Measurements from ENCODE around the gene CATSPER3.

CATSPER3 gene

GRCh38 chr5:135010502-135011354, 43.0 kb downstream of the CATSPER3 start:
- FAIRE-seq: no peak
- DNase-seq (ENCODE audit: low spot score): no peak

- no peak for FAIRE-seq
Observed at GRCh38 chr5:135011355-135012032, 43.8 kb downstream of the CATSPER3 start.

GRCh38 chr5:135012033-135012588, 44.4 kb downstream of the CATSPER3 start:
- DNase-seq (ENCODE audit: low spot score) (no peak), FAIRE-seq (no peak)

More at GRCh38 chr5:135011355-135012032, 43.8 kb downstream of the CATSPER3 start:
- DNase-seq (ENCODE audit: low spot score): no peak

- no peak for DNase-seq (ENCODE audit: low spot score)
- no peak for FAIRE-seq
Observed at GRCh38 chr5:135012951-135013391, 45.3 kb downstream of the CATSPER3 start.

- FAIRE-seq (no peak), DNase-seq (ENCODE audit: low spot score) (no peak)
Observed at GRCh38 chr5:135013445-135013844, 45.7 kb downstream of the CATSPER3 start.

GRCh38 chr5:135013947-135014570, 46.4 kb downstream of the CATSPER3 start:
- FAIRE-seq: no peak
- DNase-seq (ENCODE audit: low spot score): no peak

- DNase-seq (ENCODE audit: low spot score) (no peak), FAIRE-seq (no peak)
Observed at GRCh38 chr5:135015942-135016341, 48.2 kb downstream of the CATSPER3 start.

- no peak for DNase-seq (ENCODE audit: low spot score)
- FAIRE-seq: no peak
Observed at GRCh38 chr5:135016861-135017290, 49.2 kb downstream of the CATSPER3 start.

GRCh38 chr5:135018457-135018856, 50.8 kb downstream of the CATSPER3 start:
- no peak for FAIRE-seq
- DNase-seq (ENCODE audit: low spot score): no peak

GRCh38 chr5:135019314-135019713, 51.6 kb downstream of the CATSPER3 start:
- DNase-seq (ENCODE audit: low spot score): no peak
- no peak for FAIRE-seq

GRCh38 chr5:135020111-135020895, 52.6 kb downstream of the CATSPER3 start:
- FAIRE-seq (no peak), DNase-seq (ENCODE audit: low spot score) (no peak)

GRCh38 chr5:135024956-135025729, 57.4 kb downstream of the CATSPER3 start:
- FAIRE-seq: no peak
- peak; percentile 37 for DNase-seq (ENCODE audit: low spot score)

GRCh38 chr5:135025730-135026644, 58.3 kb downstream of the CATSPER3 start:
- DNase-seq (ENCODE audit: low spot score) (no peak), FAIRE-seq (no peak)

GRCh38 chr5:135026645-135027265, 59.0 kb downstream of the CATSPER3 start:
- FAIRE-seq: no peak
- DNase-seq (ENCODE audit: low spot score): no peak

GRCh38 chr5:135027266-135027696, 59.6 kb downstream of the CATSPER3 start:
- DNase-seq (ENCODE audit: low spot score): no peak
- FAIRE-seq: no peak

- DNase-seq (ENCODE audit: low spot score) (no peak), FAIRE-seq (no peak)
Observed at GRCh38 chr5:135027697-135028615, 60.2 kb downstream of the CATSPER3 start.

- no peak for FAIRE-seq
- DNase-seq (ENCODE audit: low spot score): no peak
Observed at GRCh38 chr5:135028791-135029476, 61.2 kb downstream of the CATSPER3 start.

Measured in RCC 7860 (cell line).